CD14-positive monocyte (primary cell): ENCODE results near the gene ANKRD52. TPM values are rescaled to one million over a fixed set of nuclear protein-coding genes. Genes with fewer than 3 reads are reported as not detected.
A peak's percentile ranks its signal among the peaks of the same experiment; 100 is the strongest.

Source experiments
- DNase-seq, 3 donors: peaks; one replicate each; pipeline ENCODE4 v3.0.0-alpha.2; 2011 to 2022
- H2AFZ ChIP-seq: 2 replicates; pipeline ENCODE4 v1.6.0; 2012; ENCODE audit warnings: mild to moderate bottlenecking, low read depth, low read length, inconsistent platforms; ENCODE audit not compliant: insufficient read depth, poor library complexity, severe bottlenecking
- H3K27ac ChIP-seq, 2 donors: 1 replicate in 1 of 2; 2 replicates in 1 of 2; pipeline ENCODE4 v1.5.1; 2012 to 2013; ENCODE audit warnings: low read length in 2 of 2, control low read depth in 1 of 2, inconsistent platforms in 1 of 2, low read depth in 1 of 2, mild to moderate bottlenecking in 1 of 2
- H3K27me3 ChIP-seq, 2 donors: one replicate each; pipeline versions ENCODE4 v1.6.0 to v1.6.1; 2011 to 2013; ENCODE audit warnings: low read length in 2 of 2; ENCODE audit not compliant: control insufficient read depth in 2 of 2, insufficient read depth in 2 of 2
- H3K36me3 ChIP-seq, 2 donors: replicated peaks in 1 of 2; 1 replicate in 1 of 2; 2 replicates in 1 of 2; pipeline versions ENCODE4 v1.5.1 to v1.6.1; 2012 to 2013; ENCODE audit warnings: low read length in 2 of 2, control low read depth in 1 of 2, inconsistent platforms in 1 of 2, mild to moderate bottlenecking in 1 of 2; ENCODE audit not compliant: insufficient read depth in 2 of 2, control insufficient read depth in 1 of 2
- H3K4me1 ChIP-seq, 2 donors: 1 replicate in 1 of 2; 2 replicates in 1 of 2; pipeline versions ENCODE4 v1.5.1 to v1.6.1; 2012 to 2013; ENCODE audit warnings: low read length in 2 of 2, control low read depth in 1 of 2, inconsistent platforms in 1 of 2, mild to moderate bottlenecking in 1 of 2, moderate library complexity in 1 of 2; ENCODE audit not compliant: insufficient read depth in 2 of 2, control insufficient read depth in 1 of 2
- H3K4me2 ChIP-seq: replicated peaks from 2 replicates; pipeline ENCODE3; 2012; ENCODE audit warnings: low read length, moderate library complexity, mild to moderate bottlenecking; ENCODE audit not compliant: poor library complexity, severe bottlenecking; ENCODE audit errors: extremely low read depth
- H3K4me3 ChIP-seq, 3 experiments: fragments of 200-600 bp in 1 of 3; sonication (generic) in 1 of 3; replicated peaks in 1 of 3; 1 replicate in 2 of 3; 2 replicates in 1 of 3; pipeline ENCODE4 v1.5.1; 2011 to 2013; ENCODE audit warnings: low read length in 3 of 3, mild to moderate bottlenecking in 3 of 3, control low read depth in 2 of 3, low read depth in 2 of 3, inconsistent platforms in 1 of 3, moderate library complexity in 1 of 3
- H3K79me2 ChIP-seq: 2 replicates; pipeline ENCODE4 v1.6.0; 2012; ENCODE audit warnings: mild to moderate bottlenecking, control low read depth, inconsistent platforms, low read length, moderate library complexity; ENCODE audit not compliant: insufficient read depth
- H3K9ac ChIP-seq: 2 replicates; pipeline ENCODE4 v1.6.0; 2017; ENCODE audit warnings: low read length, mild to moderate bottlenecking; ENCODE audit not compliant: insufficient read depth, poor library complexity, severe bottlenecking
- H3K9me3 ChIP-seq, 2 donors: replicated peaks in 1 of 2; 1 replicate in 1 of 2; 2 replicates in 1 of 2; pipeline versions ENCODE4 v1.5.1 to v1.6.1; 2012 to 2013; ENCODE audit warnings: low read length in 2 of 2, control low read depth in 1 of 2; ENCODE audit not compliant: control insufficient read depth in 1 of 2, insufficient read depth in 1 of 2
- H4K20me1 ChIP-seq: 2 replicates; pipeline ENCODE4 v1.6.0; 2012; ENCODE audit warnings: mild to moderate bottlenecking, low read length, control low read depth, moderate library complexity; ENCODE audit not compliant: insufficient read depth
- H3K27ac Mint-ChIP-seq, 7 donors: one replicate each; pipeline ENCODE4 v1.8.0; 2020; ENCODE audit warnings: mild to moderate bottlenecking in 7 of 7, mixed read lengths in 7 of 7, moderate library complexity in 6 of 7, inconsistent platforms in 2 of 7
- H3K27me3 Mint-ChIP-seq, 3 donors: one replicate each; pipeline ENCODE4 v1.8.0; 2021 to 2022; ENCODE audit warnings: low read depth in 3 of 3, mild to moderate bottlenecking in 3 of 3, mixed read lengths in 3 of 3, moderate library complexity in 3 of 3, inconsistent platforms in 1 of 3
- H3K36me3 Mint-ChIP-seq, 2 donors: one replicate each; pipeline ENCODE4 v1.8.0; 2020; ENCODE audit warnings: mixed read lengths in 2 of 2, inconsistent platforms in 1 of 2, mild to moderate bottlenecking in 1 of 2
- H3K4me1 Mint-ChIP-seq: one replicate; pipeline ENCODE4 v1.8.0; 2020; ENCODE audit warnings: mild to moderate bottlenecking, mixed read lengths
- H3K4me3 Mint-ChIP-seq, 2 donors: one replicate each; pipeline ENCODE4 v1.8.0; 2020; ENCODE audit warnings: mild to moderate bottlenecking in 2 of 2, mixed read lengths in 2 of 2, moderate library complexity in 1 of 2
- H3K9me3 Mint-ChIP-seq, 7 donors: one replicate each; pipeline ENCODE4 v1.8.0; 2020 to 2022; ENCODE audit warnings: mixed read lengths in 7 of 7, mild to moderate bottlenecking in 6 of 7, moderate library complexity in 6 of 7, inconsistent platforms in 2 of 7
- WGBS: methylation state at CpG from one replicate; pipeline ENCODE4 v1.1.5; 2013; ENCODE audit warnings: missing lambda C conversion rate; ENCODE audit not compliant: insufficient coverage; 5-methylcytosine and 5-hydroxymethylcytosine counted together
- intact Hi-C, 2 donors: fragments of 100-400 bp; cut with micrococcal nuclease; formaldehyde crosslinking; loops; one replicate each; pipeline versions ENCODE4 v1.15.0 to v1.15.1; 2023
- polyA plus RNA-seq, 3 donors: library from polyadenylated mRNA; depleted of rRNA in 1 of 3; unstranded in 2 of 3; stranded (reverse) in 1 of 3; fragments of 300-500 nt in 2 of 3; fragments of >200 nt in 1 of 3; fragmentation: Illumina TruSeq in 2 of 3; gene quantifications; 1 replicate in 2 of 3; 2 replicates in 1 of 3; pipeline ENCODE4 v1.2.3, GENCODE V29; 2012 to 2021
- TF ChIP-seq, protein P1 (sequence below): fragments of 200-600 bp; IDR thresholded peaks from one replicate; pipeline ENCODE4 v1.8.0; 2022; ENCODE audit warnings: antibody characterized with exemption, mild to moderate bottlenecking

The ANKRD52 gene
- polyA plus RNA-seq, 3 donors: 1.5 to 12.4 (median 2.4) TPM

- Histone ChIP-seq H3K9ac (no peak overlapping the region), H3K27me3 (no peaks in the 10 kb centered on the region), H3K36me3 (peaks cover 44 to 55% of the 10 kb centered on the region in 2 donors), H3K9me3 (no peaks in the 10 kb centered on the region), H2AFZ (no peak overlapping the region), H3K4me3 (no peak overlapping the region), H4K20me1 (peaks cover 14% of the 10 kb centered on the region), H3K4me2 (no peak overlapping the region), H3K4me1 (peaks cover 17 to 18% of the 10 kb centered on the region in 2 donors), H3K79me2 (peaks cover 18% of the 10 kb centered on the region), H3K27ac (no peak overlapping the region)
- DNase-seq: no peak
- intact Hi-C loops: loop anchor here (5.0 to 10.0 kb wide), 2 partner anchors 49 to 62 kb away; no protein-coding TSS in a partner anchor
- Mint-ChIP-seq H3K4me3 (no peak overlapping the region), H3K27ac (no peak overlapping the region), H3K9me3 (no peaks in the 10 kb centered on the region), H3K27me3 (peaks cover 0 to 2% (median 1%) of the 10 kb centered on the region in 3 donors), H3K36me3 (peaks cover 45 to 50% of the 10 kb centered on the region in 2 donors), H3K4me1 (peaks cover 18% of the 10 kb centered on the region)
- no CpG with 5 or more reads among the region's 4 CpGs for WGBS
- TF ChIP-seq, protein P1, sequence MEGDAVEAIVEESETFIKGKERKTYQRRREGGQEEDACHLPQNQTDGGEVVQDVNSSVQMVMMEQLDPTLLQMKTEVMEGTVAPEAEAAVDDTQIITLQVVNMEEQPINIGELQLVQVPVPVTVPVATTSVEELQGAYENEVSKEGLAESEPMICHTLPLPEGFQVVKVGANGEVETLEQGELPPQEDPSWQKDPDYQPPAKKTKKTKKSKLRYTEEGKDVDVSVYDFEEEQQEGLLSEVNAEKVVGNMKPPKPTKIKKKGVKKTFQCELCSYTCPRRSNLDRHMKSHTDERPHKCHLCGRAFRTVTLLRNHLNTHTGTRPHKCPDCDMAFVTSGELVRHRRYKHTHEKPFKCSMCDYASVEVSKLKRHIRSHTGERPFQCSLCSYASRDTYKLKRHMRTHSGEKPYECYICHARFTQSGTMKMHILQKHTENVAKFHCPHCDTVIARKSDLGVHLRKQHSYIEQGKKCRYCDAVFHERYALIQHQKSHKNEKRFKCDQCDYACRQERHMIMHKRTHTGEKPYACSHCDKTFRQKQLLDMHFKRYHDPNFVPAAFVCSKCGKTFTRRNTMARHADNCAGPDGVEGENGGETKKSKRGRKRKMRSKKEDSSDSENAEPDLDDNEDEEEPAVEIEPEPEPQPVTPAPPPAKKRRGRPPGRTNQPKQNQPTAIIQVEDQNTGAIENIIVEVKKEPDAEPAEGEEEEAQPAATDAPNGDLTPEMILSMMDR: no peak
Observed at GRCh38 chr12:56256326-56256960, 1.7 kb downstream of the ANKRD52 start.

GRCh38 chr12:56255671-56256070, 2.5 kb downstream of the ANKRD52 start:
- Mint-ChIP-seq H3K36me3 (peaks cover 46 to 56% of the 10 kb centered on the region in 2 donors), H3K4me1 (peaks cover 18% of the 10 kb centered on the region), H3K27me3 (peaks cover 0 to 1% (median 0%) of the 10 kb centered on the region in 3 donors), H3K27ac (peak overlapping the region in 2 of 7 donors; percentile 32 to 77), H3K9me3 (no peaks in the 10 kb centered on the region), H3K4me3 (no peak overlapping the region)
- DNase-seq: no peak
- Histone ChIP-seq H3K4me1 (peaks cover 17 to 18% of the 10 kb centered on the region in 2 donors), H3K27me3 (no peaks in the 10 kb centered on the region), H3K4me2 (no peak overlapping the region), H4K20me1 (peaks cover 14% of the 10 kb centered on the region), H3K36me3 (peaks cover 49 to 59% of the 10 kb centered on the region in 2 donors), H3K79me2 (peaks cover 18% of the 10 kb centered on the region), H2AFZ (no peak overlapping the region), H3K9me3 (no peaks in the 10 kb centered on the region), H3K9ac (no peak overlapping the region), H3K27ac (no peak overlapping the region), H3K4me3 (no peak overlapping the region)
- TF ChIP-seq, protein P1: no peak
- 89% methylated on average over 3 of the region's 7 CpGs for WGBS
- intact Hi-C loops: loop anchor here (5.0 to 10.0 kb wide), 2 partner anchors 48 to 61 kb away; no protein-coding TSS in a partner anchor
